Measurements from ENCODE around the gene SERINC1.
A peak's percentile ranks its signal among the peaks of the same experiment; 100 is the strongest.

DNA sequence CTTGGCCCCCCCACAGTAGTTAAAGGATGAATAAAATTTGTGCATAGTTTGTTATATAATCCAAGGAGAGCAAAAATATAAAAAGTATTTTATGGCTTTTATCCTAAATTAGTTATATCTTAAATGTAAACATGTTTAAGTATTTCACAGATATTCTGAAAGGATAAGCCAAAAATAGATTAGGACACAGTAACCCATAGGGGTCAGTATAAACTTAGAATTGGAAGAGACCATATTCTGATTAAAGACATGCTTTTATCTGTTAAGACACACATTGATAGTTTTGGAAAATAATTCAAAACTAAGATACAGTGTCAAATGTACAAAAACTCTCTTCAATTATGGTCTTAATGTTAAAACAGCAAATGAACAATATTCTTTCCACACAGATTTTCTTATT, 4.5 kb upstream of the SERINC1 start:
- peak in 1 of 4 experiments; percentile 42 for TF ChIP-seq CTCF (IDR thresholded peaks at IDR 0.05)
- no peak for TF ChIP-seq EP300 (IDR thresholded peaks at IDR 0.05)
- no peak for TF ChIP-seq POLR2AphosphoS5 (IDR thresholded peaks at IDR 0.05)
